DND-41 (cell line): ENCODE data around the gene CTTNBP2.

Source experiments
- ATAC-seq: fragments of 200-7000 bp; cut with Tn5 transposase; 3 replicates; pipeline ENCODE4 v1.9.1; 2021; ENCODE audit warnings: low read depth; ENCODE audit not compliant: insufficient read depth
- DNase-seq: peaks from one replicate; pipeline ENCODE4 v3.0.0-alpha.2; 2020
- H2AFZ ChIP-seq: 2 replicates; pipeline ENCODE4 v1.6.0; 2012; ENCODE audit warnings: low read depth, low read length
- H3K27ac ChIP-seq: 2 replicates; pipeline ENCODE4 v1.5.1; 2012; ENCODE audit warnings: low read length, inconsistent platforms
- H3K27me3 ChIP-seq: fragments of 200-600 bp; sonication (generic); 2 replicates; pipeline ENCODE4 v1.6.0; 2012; ENCODE audit warnings: low read length, mild to moderate bottlenecking, inconsistent platforms; ENCODE audit not compliant: insufficient read depth, poor library complexity
- H3K36me3 ChIP-seq: 2 replicates; pipeline ENCODE4 v1.5.1; 2012; ENCODE audit warnings: low read length, inconsistent platforms; ENCODE audit not compliant: insufficient read depth
- H3K4me1 ChIP-seq: 2 replicates; pipeline ENCODE4 v1.5.1; 2012; ENCODE audit warnings: mild to moderate bottlenecking, low read length; ENCODE audit not compliant: insufficient read depth
- H3K4me2 ChIP-seq: 2 replicates; pipeline ENCODE4 v1.6.0; 2012; ENCODE audit warnings: mild to moderate bottlenecking, moderate library complexity, low read length, inconsistent platforms; ENCODE audit not compliant: insufficient read depth
- H3K4me3 ChIP-seq, 2 experiments: fragments of 200-600 bp in 1 of 2; shearing (Covaris generic) in 1 of 2; 2 replicates each; pipeline ENCODE4 v1.5.1; 2012 to 2016; ENCODE audit warnings: inconsistent platforms in 2 of 2, low read length in 2 of 2, mild to moderate bottlenecking in 2 of 2, low read depth in 1 of 2, moderate library complexity in 1 of 2
- H3K79me2 ChIP-seq: 2 replicates; pipeline ENCODE4 v1.6.0; 2012; ENCODE audit warnings: low read length, inconsistent platforms; ENCODE audit not compliant: insufficient read depth
- H3K9ac ChIP-seq: 2 replicates; pipeline ENCODE4 v1.6.0; 2012; ENCODE audit warnings: low read depth, mild to moderate bottlenecking, inconsistent platforms, low read length, moderate library complexity
- H3K9me3 ChIP-seq: 2 replicates; pipeline ENCODE4 v1.5.1; 2012; ENCODE audit warnings: low read length, moderate library complexity, mild to moderate bottlenecking, inconsistent platforms; ENCODE audit not compliant: insufficient read depth, severe bottlenecking
- H4K20me1 ChIP-seq: 2 replicates; pipeline ENCODE4 v1.6.0; 2012; ENCODE audit warnings: low read length; ENCODE audit not compliant: insufficient read depth
- EZH2 ChIP-seq: IDR thresholded peaks from 3 replicates; pipeline ENCODE4 v1.6.1; 2012; ENCODE audit warnings: borderline replicate concordance, low read depth, mild to moderate bottlenecking, moderate library complexity, low read length, inconsistent platforms; ENCODE audit not compliant: severe bottlenecking
- TF ChIP-seq, protein P1 (sequence below): IDR thresholded peaks from 2 replicates; pipeline ENCODE4 v1.5.1; 2012; ENCODE audit warnings: borderline replicate concordance, low read length, moderate library complexity, mild to moderate bottlenecking; ENCODE audit not compliant: poor library complexity, severe bottlenecking; ENCODE audit errors: extremely low read depth

Gene CTTNBP2

DNA sequence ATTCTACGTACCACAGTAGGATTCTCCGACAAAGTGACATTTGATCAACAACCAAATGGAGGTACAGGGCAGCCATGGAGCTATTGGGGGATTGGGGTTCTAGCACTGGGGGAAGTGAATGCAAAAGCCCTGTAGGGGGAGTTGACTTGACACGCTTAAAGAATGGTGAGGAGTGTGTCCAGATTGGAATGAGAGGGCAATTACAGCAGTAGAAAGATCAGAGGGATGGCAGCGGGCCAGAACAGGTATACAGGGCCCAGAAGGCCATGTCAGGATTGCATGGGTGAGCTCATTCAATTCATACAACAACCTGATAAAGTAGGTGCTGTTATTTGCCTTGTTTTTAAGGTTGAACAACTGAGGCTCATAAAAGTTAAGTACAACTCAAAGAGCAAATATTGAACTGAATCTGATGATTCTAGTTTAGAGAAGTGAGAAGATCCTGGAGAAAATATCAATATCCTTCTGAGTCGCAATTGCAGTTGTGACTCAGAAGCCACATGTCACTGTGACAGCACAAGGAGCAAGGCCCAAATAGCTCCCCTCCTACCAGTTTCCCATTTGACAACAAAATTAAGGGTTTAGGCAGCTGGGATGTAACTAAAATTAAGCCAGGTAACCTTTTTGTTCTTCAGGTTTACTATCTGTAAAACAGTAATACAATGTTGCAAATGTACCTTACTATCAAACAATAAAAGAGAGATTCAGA is 28.0 kb upstream of the CTTNBP2 start:
- Histone ChIP-seq H3K27me3 (peaks cover 7% of the 10 kb centered on the region), H3K4me1 (no peaks in the 10 kb centered on the region), H3K27ac (no peak overlapping the region), H3K9ac (no peak overlapping the region), H3K4me2 (no peak overlapping the region), H3K9me3 (no peaks in the 10 kb centered on the region), H3K79me2 (no peaks in the 10 kb centered on the region), H2AFZ (no peak overlapping the region), H3K36me3 (no peaks in the 10 kb centered on the region), H4K20me1 (no peaks in the 10 kb centered on the region), H3K4me3 (no peak overlapping the region)
- ATAC-seq (no peak), DNase-seq (no peak)
- TF ChIP-seq, protein P1, sequence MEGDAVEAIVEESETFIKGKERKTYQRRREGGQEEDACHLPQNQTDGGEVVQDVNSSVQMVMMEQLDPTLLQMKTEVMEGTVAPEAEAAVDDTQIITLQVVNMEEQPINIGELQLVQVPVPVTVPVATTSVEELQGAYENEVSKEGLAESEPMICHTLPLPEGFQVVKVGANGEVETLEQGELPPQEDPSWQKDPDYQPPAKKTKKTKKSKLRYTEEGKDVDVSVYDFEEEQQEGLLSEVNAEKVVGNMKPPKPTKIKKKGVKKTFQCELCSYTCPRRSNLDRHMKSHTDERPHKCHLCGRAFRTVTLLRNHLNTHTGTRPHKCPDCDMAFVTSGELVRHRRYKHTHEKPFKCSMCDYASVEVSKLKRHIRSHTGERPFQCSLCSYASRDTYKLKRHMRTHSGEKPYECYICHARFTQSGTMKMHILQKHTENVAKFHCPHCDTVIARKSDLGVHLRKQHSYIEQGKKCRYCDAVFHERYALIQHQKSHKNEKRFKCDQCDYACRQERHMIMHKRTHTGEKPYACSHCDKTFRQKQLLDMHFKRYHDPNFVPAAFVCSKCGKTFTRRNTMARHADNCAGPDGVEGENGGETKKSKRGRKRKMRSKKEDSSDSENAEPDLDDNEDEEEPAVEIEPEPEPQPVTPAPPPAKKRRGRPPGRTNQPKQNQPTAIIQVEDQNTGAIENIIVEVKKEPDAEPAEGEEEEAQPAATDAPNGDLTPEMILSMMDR: no peak
- TF ChIP-seq EZH2: no peak

DNA sequence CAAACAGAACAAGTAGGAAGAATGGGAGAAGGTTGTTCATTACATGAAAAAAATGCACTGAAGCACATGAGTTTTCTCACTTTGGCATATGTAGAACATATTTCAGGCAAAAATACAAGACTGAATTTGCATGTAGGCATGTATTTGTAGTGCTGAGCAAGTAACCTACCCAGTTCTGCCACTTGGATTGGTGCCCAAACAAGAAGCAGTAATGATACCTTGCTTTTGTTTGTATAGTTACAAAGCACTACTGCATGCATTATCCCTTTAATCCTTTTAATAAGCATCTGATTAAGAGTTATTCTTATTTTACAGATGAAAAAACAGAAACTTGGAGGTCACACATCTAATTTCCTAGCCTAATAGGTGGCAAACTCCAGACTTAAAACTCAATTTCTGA is 23.1 kb upstream of the CTTNBP2 start:
- H3K27me3 ChIP-seq: peaks cover 3% of the 10 kb centered on the region
- H3K9ac ChIP-seq: no peak overlapping the region
- no peaks in the 10 kb centered on the region for H4K20me1 ChIP-seq
- H3K4me2 ChIP-seq: no peak overlapping the region
- no peaks in the 10 kb centered on the region for H3K9me3 ChIP-seq
- TF ChIP-seq, protein P1: no peak
- no peak for TF ChIP-seq EZH2
- no peaks in the 10 kb centered on the region for H3K79me2 ChIP-seq
- DNase-seq (no peak), ATAC-seq (no peak)
- H3K27ac ChIP-seq: no peak overlapping the region
- H3K4me3 ChIP-seq: no peak overlapping the region
- no peak overlapping the region for H2AFZ ChIP-seq
- H3K36me3 ChIP-seq: no peaks in the 10 kb centered on the region
- no peaks in the 10 kb centered on the region for H3K4me1 ChIP-seq

DNA sequence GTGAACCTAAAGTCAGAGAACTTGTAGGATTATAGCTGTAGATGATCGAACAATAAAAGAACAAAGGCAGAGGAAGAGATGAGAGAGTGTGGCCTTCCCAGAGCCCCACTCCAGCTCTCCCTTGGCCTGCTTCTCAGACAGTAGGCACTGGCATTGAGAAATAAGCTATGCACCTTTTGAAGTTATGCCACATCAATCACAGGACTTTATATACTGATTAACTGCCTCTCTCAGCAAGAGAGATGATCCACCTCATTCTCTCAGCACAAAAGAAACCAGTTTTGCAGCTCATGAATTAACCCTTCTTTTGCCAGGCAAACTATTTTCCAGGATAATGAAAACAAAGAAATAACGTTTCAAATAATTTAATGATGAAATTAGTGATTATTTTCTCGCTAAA is 22.0 kb upstream of the CTTNBP2 start:
- Histone ChIP-seq H3K9ac (no peak overlapping the region), H2AFZ (no peak overlapping the region), H3K9me3 (no peaks in the 10 kb centered on the region), H3K4me3 (no peak overlapping the region), H3K27me3 (peaks cover 5% of the 10 kb centered on the region), H3K79me2 (no peaks in the 10 kb centered on the region), H3K27ac (no peak overlapping the region), H3K4me1 (no peaks in the 10 kb centered on the region), H3K36me3 (no peaks in the 10 kb centered on the region), H4K20me1 (no peaks in the 10 kb centered on the region), H3K4me2 (no peak overlapping the region)
- TF ChIP-seq, protein P1: no peak
- TF ChIP-seq EZH2: no peak
- ATAC-seq (no peak), DNase-seq (no peak)
